Bronchial epithelial cell (primary cell): ENCODE measurements around the gene SELENOO. TPM values are rescaled to one million over a fixed set of nuclear protein-coding genes. Genes with fewer than 3 reads are reported as not detected.

ENCODE experiments used
- DNase-seq: peaks from one replicate; pipeline ENCODE4 v3.0.0-alpha.2; 2010; ENCODE audit warnings: low read depth
- FAIRE-seq: peaks from 2 replicates; lab custom pipeline; 2011; peaks lifted over from hg19 to GRCh38; lab: Jason Lieb, UNC
- H3K27me3 ChIP-seq: 2 replicates; pipeline ENCODE4 v1.5.1; 2011; ENCODE audit warnings: low read length; ENCODE audit not compliant: control insufficient read depth, insufficient read depth
- H3K36me3 ChIP-seq: 2 replicates; pipeline ENCODE4 v1.5.1; 2011; ENCODE audit warnings: low read length; ENCODE audit not compliant: control insufficient read depth, insufficient read depth
- H3K4me3 ChIP-seq: 2 replicates; pipeline ENCODE4 v1.5.1; 2011; ENCODE audit warnings: mild to moderate bottlenecking, low read depth, low read length, control low read depth
- CTCF ChIP-seq: IDR thresholded peaks from 2 replicates; pipeline ENCODE4 v1.5.1; 2011; ENCODE audit warnings: mild to moderate bottlenecking, moderate library complexity, low read length, control low read depth, inconsistent platforms; ENCODE audit not compliant: insufficient read depth, severe bottlenecking
- total RNA-seq: library from RNA; depleted of rRNA; stranded (reverse); fragments of >200 nt; gene quantifications from 2 replicates; pipeline ENCODE4 v1.2.1, GENCODE V29; 2014

Gene SELENOO
- total RNA-seq, 1 donor from 2014 or later = 20.8 TPM

- DNase-seq (no peak), FAIRE-seq (no peak)
- no peak for TF ChIP-seq CTCF
- Histone ChIP-seq H3K27me3 (no peaks in the 10 kb centered on the region), H3K4me3 (no peak overlapping the region), H3K36me3 (peaks cover 4% of the 10 kb centered on the region)
Measured at GRCh38 chr22:50259302-50259701, 58.5 kb downstream of the SELENOO start.

- H3K27me3 ChIP-seq = no peaks in the 10 kb centered on the region
- no peak for TF ChIP-seq CTCF
- FAIRE-seq (no peak), DNase-seq (no peak)
- peaks cover 2% of the 10 kb centered on the region for H3K36me3 ChIP-seq
- H3K4me3 ChIP-seq = peak overlapping the region; percentile 52
Measured at GRCh38 chr22:50260434-50260800, 59.6 kb downstream of the SELENOO start.

GRCh38 chr22:50260801-50261614 is 60.2 kb downstream of the SELENOO start:
- Histone ChIP-seq H3K36me3 (peaks cover 1% of the 10 kb centered on the region), H3K4me3 (peak overlapping the region; percentile 52), H3K27me3 (no peaks in the 10 kb centered on the region)
- DNase-seq (no peak), FAIRE-seq (no peak)
- TF ChIP-seq CTCF = no peak

- DNase-seq (no peak), FAIRE-seq (no peak)
- Histone ChIP-seq H3K4me3 (peak within 1 kb of the TSS; percentile 52), H3K36me3 (no peaks in the 10 kb centered on the region), H3K27me3 (no peaks in the 10 kb centered on the region)
- no peak for TF ChIP-seq CTCF
Measured at GRCh38 chr22:50261615-50262459, 61.0 kb downstream of the SELENOO start, which contains the start of gene MAPK12. MAPK12 (minus strand) TSS chr22:50261683; CDS start chr22:50261509, 174 bp downstream.

- H3K36me3 ChIP-seq = no peaks in the 10 kb centered on the region
- no peaks in the 10 kb centered on the region for H3K27me3 ChIP-seq
- no peak for TF ChIP-seq CTCF
- H3K4me3 ChIP-seq = no peak overlapping the region
- no peak for FAIRE-seq
- peak; percentile 40 for DNase-seq
Measured at GRCh38 chr22:50262460-50262911, 61.7 kb downstream of the SELENOO start.
